ENCODE results near the gene TYW1. TPM values are rescaled to one million over a fixed set of nuclear protein-coding genes. Genes with fewer than 3 reads are reported as not detected.
"Not testable (repeated sequence)": the region's sequence is repeated elsewhere in the genome, so short reads cannot be mapped to it uniquely, and the experiment has no call there.

Gene TYW1
- total and polyA plus RNA-seq, 5 experiments from 2014 or later, result 21.4 to 27.5 (median 24.7) TPM

- H3K9me3 Mint-ChIP-seq, ATAC-seq, H3K27me3 Mint-ChIP-seq, POLR2A ChIA-PET: not testable (repeated sequence)
- peak in 4 of 10 donors; percentile 12 to 49 (median 48) for DNase-seq
- Mint-ChIP-seq H3K4me1 (peaks cover 3 to 43% (median 17%) of the 10 kb centered on the region in 4 donors), H3K36me3 (peaks cover 0 to 55% (median 5%) of the 10 kb centered on the region in 3 donors), H3K27ac (peak overlapping the region in 6 of 10 donors; percentile 44 to 90 (median 81)), H3K4me3 (peak overlapping the region in 3 of 10 donors; percentile 7 to 72 (median 47))
Observed at GRCh38 chr7:67000601-67001258, 4.1 kb downstream of the TYW1 start.

GRCh38 chr7:67004145-67004544 lies 7.5 kb downstream of the TYW1 start:
- peaks cover 0 to 82% (median 12%) of the 10 kb centered on the region in 3 donors for H3K36me3 Mint-ChIP-seq
- POLR2A ChIA-PET, H3K9me3 Mint-ChIP-seq, DNase-seq, ATAC-seq, H3K4me3 Mint-ChIP-seq, H3K27me3 Mint-ChIP-seq: not testable (repeated sequence)
- peak overlapping the region in 1 of 10 donors; percentile 61 for H3K27ac Mint-ChIP-seq
- peaks cover 6 to 36% (median 10%) of the 10 kb centered on the region in 4 donors for H3K4me1 Mint-ChIP-seq

DNA sequence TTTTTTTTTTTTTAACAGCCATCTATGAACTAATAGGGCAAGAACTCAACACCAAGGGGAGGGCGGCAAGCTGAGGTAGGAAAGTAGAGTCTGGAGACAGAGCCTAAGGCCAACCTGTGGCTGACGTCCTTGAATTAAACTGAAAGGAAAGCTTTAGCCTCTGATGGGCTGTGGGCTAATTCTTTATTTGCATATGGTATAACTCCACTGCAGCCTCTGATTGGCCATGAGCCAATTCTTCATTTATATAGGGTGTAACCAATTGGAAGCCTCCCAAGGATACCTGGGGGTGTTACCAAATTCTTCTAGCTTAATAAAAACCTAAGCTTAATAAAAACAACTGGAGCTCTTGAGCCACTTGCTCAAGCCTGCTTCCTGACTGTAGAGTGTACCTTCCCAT lies 10.3 kb downstream of the TYW1 start:
- no peak for DNase-seq
- Mint-ChIP-seq H3K27ac (peak overlapping the region in 1 of 10 donors; percentile 55), H3K9me3 (no peaks in the 10 kb centered on the region), H3K4me3 (no peak overlapping the region), H3K27me3 (no peaks in the 10 kb centered on the region), H3K4me1 (peaks cover 6 to 29% (median 7%) of the 10 kb centered on the region in 4 donors), H3K36me3 (peaks cover 0 to 97% (median 12%) of the 10 kb centered on the region in 3 donors)
- ATAC-seq, result no peak
- POLR2A ChIA-PET, result interaction anchor here (0.9 kb wide), 1 partner anchor 12 kb away, joined by 4 read pairs; the partner anchor contains the start of gene SBDS

DNA sequence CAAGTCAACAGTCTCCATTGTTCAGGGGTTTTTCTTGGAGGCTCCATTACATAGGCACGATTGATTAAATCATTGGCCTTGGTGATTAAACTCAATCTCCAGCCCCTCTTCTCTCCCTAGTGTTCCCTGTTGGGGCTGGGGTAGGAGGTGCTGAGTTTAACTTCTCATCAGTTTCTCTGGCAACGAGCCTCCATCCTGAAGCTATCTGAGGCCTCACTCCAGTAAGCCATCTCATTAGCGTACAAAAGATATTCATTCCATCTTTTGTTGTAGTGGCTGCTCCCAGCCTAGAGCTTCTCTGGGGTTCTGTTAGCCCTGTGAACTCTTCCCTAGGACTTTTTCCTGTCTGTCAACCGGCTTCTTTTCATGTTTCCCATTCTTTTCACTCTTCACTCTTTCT lies 11.6 kb downstream of the TYW1 start:
- no peak overlapping the region for H3K4me3 Mint-ChIP-seq
- POLR2A ChIA-PET, result no interaction called here
- DNase-seq (no peak), ATAC-seq (no peak)
- no peaks in the 10 kb centered on the region for H3K27me3 Mint-ChIP-seq
- H3K4me1 Mint-ChIP-seq, result peaks cover 3 to 22% (median 6%) of the 10 kb centered on the region in 4 donors
- H3K9me3 Mint-ChIP-seq, result no peaks in the 10 kb centered on the region
- H3K27ac Mint-ChIP-seq, result no peak overlapping the region
- peaks cover 0 to 96% (median 12%) of the 10 kb centered on the region in 3 donors for H3K36me3 Mint-ChIP-seq

DNA sequence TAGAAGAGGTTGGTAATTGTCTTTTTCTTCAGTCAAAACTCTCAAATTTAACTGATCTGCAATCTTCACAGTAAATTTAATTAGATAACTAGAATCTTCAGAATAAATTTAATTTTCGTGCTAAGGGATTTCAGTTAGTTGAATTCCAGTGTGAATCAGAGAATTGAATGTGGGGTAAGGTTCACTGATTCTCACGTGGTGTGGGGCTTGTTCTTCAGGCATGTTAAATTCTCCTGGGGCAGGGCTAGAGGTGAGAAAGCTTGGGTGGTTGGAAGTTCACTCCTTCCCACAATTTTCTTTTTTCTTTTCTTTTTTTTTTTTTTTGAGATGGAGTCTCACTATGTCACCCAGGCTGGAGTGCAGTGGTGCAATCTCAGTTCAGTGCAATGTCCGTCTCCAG lies 13.0 kb downstream of the TYW1 start:
- DNase-seq, H3K27ac Mint-ChIP-seq, H3K9me3 Mint-ChIP-seq, POLR2A ChIA-PET, ATAC-seq, H3K27me3 Mint-ChIP-seq, H3K4me3 Mint-ChIP-seq: not testable (repeated sequence)
- H3K36me3 Mint-ChIP-seq, result peaks cover 0 to 97% (median 10%) of the 10 kb centered on the region in 3 donors
- peaks cover 0 to 14% (median 5%) of the 10 kb centered on the region in 4 donors for H3K4me1 Mint-ChIP-seq

DNA sequence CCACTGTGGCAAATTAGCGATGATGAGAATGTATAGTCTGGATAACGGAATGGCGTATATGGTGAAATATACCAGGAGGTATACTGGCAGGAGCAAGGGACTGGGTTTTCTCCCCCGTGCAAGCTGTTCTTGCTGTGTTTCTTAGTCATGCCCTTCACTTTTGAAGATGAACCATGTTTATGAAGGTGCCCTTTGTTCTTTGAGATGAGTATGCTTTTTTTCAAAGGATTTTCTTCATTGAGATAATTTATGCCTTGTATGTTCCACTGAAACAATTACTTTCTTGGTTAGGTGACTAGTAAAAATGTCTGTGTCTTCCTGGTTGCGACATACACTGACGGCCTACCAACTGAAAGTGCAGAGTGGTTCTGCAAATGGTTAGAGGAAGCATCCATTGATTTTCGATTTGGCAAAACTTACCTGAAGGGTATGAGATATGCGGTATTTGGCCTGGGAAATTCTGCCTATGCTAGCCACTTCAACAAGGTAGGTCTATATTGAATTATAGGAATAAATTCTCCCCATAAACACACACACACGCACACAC lies 17.5 kb downstream of the TYW1 start:
- DNase-seq, ATAC-seq, H3K27me3 Mint-ChIP-seq, POLR2A ChIA-PET, H3K4me1 Mint-ChIP-seq, H3K4me3 Mint-ChIP-seq, H3K9me3 Mint-ChIP-seq: not testable (repeated sequence)
- peaks cover 0 to 87% (median 15%) of the 10 kb centered on the region in 3 donors for H3K36me3 Mint-ChIP-seq
- H3K27ac Mint-ChIP-seq, result peak overlapping the region in 1 of 10 donors; percentile 45

- POLR2A ChIA-PET, DNase-seq, ATAC-seq, H3K27ac Mint-ChIP-seq, H3K9me3 Mint-ChIP-seq, H3K4me3 Mint-ChIP-seq, H3K27me3 Mint-ChIP-seq: not testable (repeated sequence)
- H3K36me3 Mint-ChIP-seq, result peaks cover 0 to 88% (median 33%) of the 10 kb centered on the region in 3 donors
- H3K4me1 Mint-ChIP-seq, result peaks cover 0 to 11% (median 4%) of the 10 kb centered on the region in 4 donors
Observed at GRCh38 chr7:67017971-67018370, 21.3 kb downstream of the TYW1 start.

DNA sequence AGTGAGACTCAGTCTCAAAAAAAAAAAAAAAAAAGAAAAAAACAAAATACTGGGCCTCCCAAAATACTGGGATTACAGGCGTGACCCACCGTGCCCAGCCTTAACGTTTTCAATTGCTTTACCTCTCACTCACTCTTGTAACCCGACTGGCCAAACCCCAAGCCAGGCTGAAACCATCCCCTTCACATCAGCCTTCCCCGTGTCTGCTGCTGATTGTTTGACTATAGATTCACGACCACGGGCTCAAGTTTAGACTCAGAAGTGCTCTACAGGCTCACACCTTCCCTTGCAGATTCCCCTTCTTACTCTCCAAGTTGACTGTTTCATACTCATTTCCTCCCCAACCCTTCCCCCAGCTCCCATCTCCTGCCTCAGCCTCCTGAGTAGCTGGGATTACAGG lies 22.3 kb downstream of the TYW1 start:
- H3K36me3 Mint-ChIP-seq, result peaks cover 0 to 87% (median 33%) of the 10 kb centered on the region in 3 donors
- POLR2A ChIA-PET, result no interaction called here
- no peak for DNase-seq
- no peak for ATAC-seq
- no peak overlapping the region for H3K27ac Mint-ChIP-seq
- no peak overlapping the region for H3K4me3 Mint-ChIP-seq
- peaks cover 0 to 11% (median 5%) of the 10 kb centered on the region in 4 donors for H3K4me1 Mint-ChIP-seq
- no peaks in the 10 kb centered on the region for H3K9me3 Mint-ChIP-seq
- H3K27me3 Mint-ChIP-seq, result no peaks in the 10 kb centered on the region

- Mint-ChIP-seq H3K36me3 (peaks cover 0 to 86% (median 33%) of the 10 kb centered on the region in 3 donors), H3K4me3 (no peak overlapping the region), H3K27ac (peak overlapping the region in 3 of 10 donors; percentile 19 to 65 (median 37)), H3K27me3 (no peaks in the 10 kb centered on the region), H3K4me1 (peaks cover 0 to 11% (median 5%) of the 10 kb centered on the region in 4 donors), H3K9me3 (no peaks in the 10 kb centered on the region)
- POLR2A ChIA-PET, result no interaction called here
- ATAC-seq (no peak), DNase-seq (no peak)
Observed at GRCh38 chr7:67019562-67020390, 23.1 kb downstream of the TYW1 start.

DNA sequence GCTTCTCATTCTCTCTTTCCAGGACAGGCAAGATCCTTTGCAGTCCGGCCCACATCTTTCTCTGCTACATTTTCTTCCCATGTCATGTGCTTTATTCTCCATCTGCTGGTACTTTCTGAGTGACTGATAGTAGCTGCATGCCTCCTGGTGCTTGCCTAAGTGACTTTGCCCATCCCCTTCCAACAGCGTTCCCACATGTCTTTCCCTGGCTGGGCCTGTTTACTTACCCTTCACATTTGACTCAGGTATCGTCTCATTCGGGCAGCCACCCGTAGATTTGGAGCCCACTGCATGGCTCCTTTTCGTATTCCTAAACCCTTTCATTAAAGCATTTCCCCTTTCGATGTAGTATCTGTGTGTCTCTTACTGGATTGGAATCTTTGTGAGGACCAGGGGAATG lies 24.6 kb downstream of the TYW1 start:
- Mint-ChIP-seq H3K36me3 (peaks cover 0 to 84% (median 32%) of the 10 kb centered on the region in 3 donors), H3K27me3 (no peaks in the 10 kb centered on the region), H3K9me3 (no peaks in the 10 kb centered on the region), H3K27ac (peak overlapping the region in 1 of 10 donors; percentile 17), H3K4me1 (peaks cover 0 to 11% (median 5%) of the 10 kb centered on the region in 4 donors), H3K4me3 (no peak overlapping the region)
- POLR2A ChIA-PET, result no interaction called here
- DNase-seq (no peak), ATAC-seq (no peak)

DNA sequence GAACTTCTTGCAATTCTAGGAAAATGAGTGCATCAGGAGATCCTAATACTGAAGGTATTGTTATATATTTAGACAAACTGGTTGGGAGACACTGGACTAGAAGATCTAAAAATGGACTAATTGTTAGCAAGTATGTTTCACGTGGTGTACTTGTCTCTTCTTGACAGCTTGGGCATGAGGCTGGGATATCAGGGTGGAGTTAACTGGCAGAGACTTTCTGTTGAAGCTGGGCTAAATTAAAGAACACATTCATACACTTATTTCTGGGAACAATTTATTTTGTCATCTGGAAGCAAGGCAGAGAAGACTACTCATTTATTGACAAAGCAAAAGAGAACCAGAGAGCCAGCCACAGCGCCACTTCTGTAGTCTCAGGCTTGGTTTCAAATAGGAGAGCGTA lies 25.9 kb downstream of the TYW1 start:
- Mint-ChIP-seq H3K4me1 (peaks cover 0 to 9% (median 5%) of the 10 kb centered on the region in 4 donors), H3K27ac (peak overlapping the region in 2 of 10 donors; percentile 41 to 75), H3K4me3 (no peak overlapping the region), H3K27me3 (no peaks in the 10 kb centered on the region), H3K9me3 (no peaks in the 10 kb centered on the region), H3K36me3 (peaks cover 0 to 89% (median 27%) of the 10 kb centered on the region in 3 donors)
- POLR2A ChIA-PET, result no interaction called here
- ATAC-seq (no peak), DNase-seq (no peak)

GRCh38 chr7:67025459-67025858 lies 28.8 kb downstream of the TYW1 start:
- H3K9me3 Mint-ChIP-seq, ATAC-seq, H3K27me3 Mint-ChIP-seq, H3K4me3 Mint-ChIP-seq, DNase-seq, POLR2A ChIA-PET, H3K4me1 Mint-ChIP-seq: not testable (repeated sequence)
- peak overlapping the region in 2 of 10 donors; percentile 32 to 34 for H3K27ac Mint-ChIP-seq
- H3K36me3 Mint-ChIP-seq, result peaks cover 8 to 89% (median 29%) of the 10 kb centered on the region in 3 donors

DNA sequence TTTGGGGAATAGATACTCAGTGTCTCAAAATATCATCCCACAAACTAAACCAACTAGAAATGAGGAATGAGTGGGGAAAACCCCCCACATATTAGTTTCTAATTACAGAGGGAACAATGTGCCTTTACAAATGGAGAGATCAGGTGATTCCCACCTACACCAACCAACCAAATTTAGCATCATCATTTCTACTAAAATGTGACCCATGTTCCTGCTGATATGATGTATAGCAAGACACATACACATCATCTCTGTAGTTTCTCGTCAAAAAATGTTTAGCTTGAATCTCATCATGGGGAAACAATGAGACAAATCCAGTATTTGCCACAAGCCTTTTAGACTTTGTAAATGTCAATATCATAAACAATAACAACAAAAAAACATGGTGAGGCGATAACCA lies 35.1 kb downstream of the TYW1 start:
- DNase-seq, ATAC-seq, H3K27me3 Mint-ChIP-seq, H3K9me3 Mint-ChIP-seq, H3K27ac Mint-ChIP-seq, H3K4me3 Mint-ChIP-seq, H3K4me1 Mint-ChIP-seq, POLR2A ChIA-PET: not testable (repeated sequence)
- peaks cover 14 to 78% (median 41%) of the 10 kb centered on the region in 3 donors for H3K36me3 Mint-ChIP-seq

Measured in naive thymus-derived CD8-positive, alpha-beta T cell (primary cell).